Spleen (tissue), 11 donors: Measurements from ENCODE around the gene BHLHE40. TPM values are rescaled to one million over a fixed set of nuclear protein-coding genes. Genes with fewer than 3 reads are reported as not detected.

Experiments
- DNase-seq: peaks from one replicate; pipeline ENCODE4 v3.0.0-alpha.2; 2020
- H3K27ac ChIP-seq, 8 donors: fragments of 200-600 bp; sonication (generic) in 7 of 8; 1 replicate in 4 of 8; 2 replicates in 4 of 8; pipeline versions ENCODE4 v1.5.0 to v1.8.0; 2016 to 2021; ENCODE audit warnings: inconsistent platforms in 4 of 8, mild to moderate bottlenecking in 4 of 8, moderate library complexity in 1 of 8
- H3K27me3 ChIP-seq, 7 donors: fragments of 200-600 bp; sonication (generic) in 6 of 7; replicated peaks in 1 of 7; 1 replicate in 4 of 7; 2 replicates in 3 of 7; pipeline versions ENCODE4 v1.5.0 to v1.8.0; 2016 to 2021; ENCODE audit warnings: inconsistent platforms in 3 of 7, mild to moderate bottlenecking in 1 of 7
- H3K36me3 ChIP-seq, 6 donors: fragments of 200-600 bp; sonication (generic) in 5 of 6; 1 replicate in 4 of 6; 2 replicates in 2 of 6; pipeline versions ENCODE4 v1.5.0 to v1.8.0; 2016 to 2021; ENCODE audit warnings: inconsistent platforms in 2 of 6
- H3K4me1 ChIP-seq, 6 donors: fragments of 200-600 bp; sonication (generic) in 5 of 6; 1 replicate in 3 of 6; 2 replicates in 3 of 6; pipeline versions ENCODE4 v1.5.0 to v1.8.0; 2016 to 2021; ENCODE audit warnings: inconsistent platforms in 3 of 6
- H3K4me3 ChIP-seq, 8 donors: fragments of 200-600 bp; sonication (generic) in 7 of 8; 1 replicate in 4 of 8; 2 replicates in 4 of 8; pipeline versions ENCODE4 v1.5.0 to v1.8.0; 2016 to 2021; ENCODE audit warnings: inconsistent platforms in 4 of 8, mild to moderate bottlenecking in 4 of 8, moderate library complexity in 2 of 8
- H3K9me3 ChIP-seq, 8 donors: fragments of 200-600 bp; sonication (generic) in 7 of 8; 1 replicate in 4 of 8; 2 replicates in 4 of 8; pipeline versions ENCODE4 v1.5.0 to v1.8.0; 2016 to 2021; ENCODE audit warnings: inconsistent platforms in 4 of 8
- CTCF ChIP-seq, 11 experiments: fragments of 200-600 bp in 7 of 11; fragments of 450-650 bp in 4 of 11; sonication (generic) in 4 of 11; IDR thresholded peaks in 8 of 11; conservative IDR thresholded peaks in 3 of 11; 1 replicate in 7 of 11; 2 replicates in 4 of 11; pipeline versions ENCODE4 v1.4.0 to v1.8.0; 2016 to 2021; ENCODE audit warnings: antibody characterized with exemption in 11 of 11, inconsistent platforms in 4 of 11, mild to moderate bottlenecking in 1 of 11
- POLR2A ChIP-seq, 3 donors: fragments of 450-650 bp; IDR thresholded peaks; one replicate each; pipeline ENCODE4 v1.5.1; 2017; ENCODE audit warnings: antibody characterized with exemption in 3 of 3, mild to moderate bottlenecking in 1 of 3
- POLR2AphosphoS5 ChIP-seq, 3 donors: sonication (generic); formaldehyde crosslinking; IDR thresholded peaks; one replicate each; pipeline ENCODE4 v1.5.1; 2017; ENCODE audit warnings: antibody characterized with exemption in 3 of 3
- WGBS, 5 donors: extraction: QIAGEN DNeasy Blood & Tissue Kit in 3 of 5; methylation state at CpG; one replicate each; pipeline versions ENCODE4 v1.1.5 to v1.1.7; 2013 to 2018; 5-methylcytosine and 5-hydroxymethylcytosine counted together
- intact Hi-C: fragments of 100-400 bp; cut with DNase I; formaldehyde crosslinking; loops from one replicate; pipeline ENCODE4 v1.15.0; 2023; ENCODE audit warnings: low total_unique reads
- polyA plus RNA-seq, 3 donors: library from polyadenylated mRNA; stranded (reverse); fragments of 200-250 nt; gene quantifications; one replicate each; pipeline ENCODE4 v1.2.1, GENCODE V29; 2013
- total RNA-seq, 7 donors: library from RNA; depleted of rRNA in 3 of 7; stranded (reverse); fragments of >200 nt in 3 of 7; fragmentation: NEBNext Ultra II Directional in 4 of 7; extraction: Animal tissue kit (Norgen Biotek cat#: 25700) in 4 of 7; gene quantifications; one replicate each; pipeline versions ENCODE4 v1.1.0 to v1.2.1, GENCODE V29; 2016 to 2021
- donor health status: healthy with polysubstance abuse.
- donor health status: DM: no; HTN: no; CAD: no; lungs with moderate emphysema.
- donor health status: DM: no; HTN: no; CAD: no.
- donor health status: Bipolar disorder and iron deficiency.
- donor health status: healthy.
- donor health status: DM: no; HTN: no; CAD: no.
- donor health status: DM: yes; HTN: yes; CAD: no.

The BHLHE40 gene
- total and polyA plus RNA-seq, 10 donors, result 11.8 to 108 (median 30.0) TPM

- peak; percentile 83 for DNase-seq
- Histone ChIP-seq H3K4me3 (peak overlapping the region in 1 of 8 donors; percentile 30), H3K9me3 (no peaks in the 10 kb centered on the region), H3K36me3 (no peaks in the 10 kb centered on the region), H3K27ac (peak overlapping the region in 6 of 8 donors; percentile 45 to 76 (median 62)), H3K4me1 (peaks cover 18 to 88% (median 51%) of the 10 kb centered on the region in 6 donors), H3K27me3 (no peaks in the 10 kb centered on the region)
- peak in 1 of 3 donors; percentile 64 for TF ChIP-seq POLR2AphosphoS5 (IDR thresholded peaks at IDR 0.05)
- no peak for TF ChIP-seq CTCF (IDR thresholded peaks at IDR 0.05 in 8 of 11, conservative IDR thresholded peaks at IDR 0.05 in 3 of 11)
- no peak for TF ChIP-seq POLR2A (IDR thresholded peaks at IDR 0.05)
- intact Hi-C loops, result no loop called here
- 37 to 50% (median 46%) methylated on average over 11 of the region's 11 CpGs for WGBS, 5 donors
Observed at GRCh38 chr3:5016211-5017161, 37.2 kb downstream of the BHLHE40 start.

- peak overlapping the region in 3 of 8 donors; percentile 26 to 76 (median 31) for H3K27ac ChIP-seq
- no peaks in the 10 kb centered on the region for H3K36me3 ChIP-seq
- no peaks in the 10 kb centered on the region for H3K27me3 ChIP-seq
- no peak overlapping the region for H3K4me3 ChIP-seq
- WGBS, 5 donors, result 64 to 79% (median 72%) methylated on average over 8 of the region's 8 CpGs
- DNase-seq, result peak; percentile 67
- H3K9me3 ChIP-seq, result no peaks in the 10 kb centered on the region
- TF ChIP-seq POLR2AphosphoS5 (IDR thresholded peaks at IDR 0.05) (no peak), POLR2A (IDR thresholded peaks at IDR 0.05) (no peak), CTCF (IDR thresholded peaks at IDR 0.05 in 8 of 11, conservative IDR thresholded peaks at IDR 0.05 in 3 of 11) (no peak)
- peaks cover 4 to 72% (median 35%) of the 10 kb centered on the region in 6 donors for H3K4me1 ChIP-seq
- intact Hi-C loops, result no loop called here
Observed at GRCh38 chr3:5017925-5018531, 38.8 kb downstream of the BHLHE40 start.

GRCh38 chr3:5019411-5020241 lies 40.4 kb downstream of the BHLHE40 start:
- peak; percentile 79 for DNase-seq
- H3K36me3 ChIP-seq, result no peaks in the 10 kb centered on the region
- no peaks in the 10 kb centered on the region for H3K27me3 ChIP-seq
- intact Hi-C loops, result loop anchor here (10.0 kb wide), 1 partner anchor 305 kb away; no protein-coding TSS in a partner anchor
- peaks cover 3 to 56% (median 27%) of the 10 kb centered on the region in 6 donors for H3K4me1 ChIP-seq
- no peak overlapping the region for H3K4me3 ChIP-seq
- no peaks in the 10 kb centered on the region for H3K9me3 ChIP-seq
- 59 to 76% (median 70%) methylated on average over 17 to 19 of the region's 19 CpGs for WGBS, 5 donors
- H3K27ac ChIP-seq, result no peak overlapping the region
- TF ChIP-seq CTCF (IDR thresholded peaks at IDR 0.05 in 8 of 11, conservative IDR thresholded peaks at IDR 0.05 in 3 of 11) (no peak), POLR2AphosphoS5 (IDR thresholded peaks at IDR 0.05) (no peak), POLR2A (IDR thresholded peaks at IDR 0.05) (no peak)
